ENCODE measurements around the gene NRXN2.

NRXN2 gene

GRCh38 chr11:64722141-64723065, 594 bp downstream of the NRXN2 start:
- no peak for DNase-seq (ENCODE audit: low read depth in 1 of 2, low spot score in 1 of 2)

GRCh38 chr11:64721359-64721699, 1.7 kb downstream of the NRXN2 start:
- DNase-seq (ENCODE audit: low read depth in 1 of 2, low spot score in 1 of 2), result no peak

GRCh38 chr11:64720640-64721358, 2.2 kb downstream of the NRXN2 start:
- DNase-seq (ENCODE audit: low read depth in 1 of 2, low spot score in 1 of 2), result no peak

- no peak for DNase-seq (ENCODE audit: low read depth in 1 of 2, low spot score in 1 of 2)
These were observed 2.8 kb downstream of the NRXN2 start for GRCh38 chr11:64720167-64720566.

GRCh38 chr11:64719406-64719805, 3.6 kb downstream of the NRXN2 start:
- DNase-seq (ENCODE audit: low read depth in 1 of 2, low spot score in 1 of 2), result no peak

- DNase-seq (ENCODE audit: low read depth in 1 of 2, low spot score in 1 of 2), result no peak
These were observed 4.2 kb downstream of the NRXN2 start for GRCh38 chr11:64718780-64719124.

- DNase-seq (ENCODE audit: low read depth in 1 of 2, low spot score in 1 of 2), result no peak
These were observed 4.8 kb downstream of the NRXN2 start for GRCh38 chr11:64718084-64718779.

- no peak for DNase-seq (ENCODE audit: low read depth in 1 of 2, low spot score in 1 of 2)
These were observed 5.8 kb downstream of the NRXN2 start for GRCh38 chr11:64717268-64717578.

- DNase-seq (ENCODE audit: low read depth in 1 of 2, low spot score in 1 of 2), result no peak
These were observed 6.3 kb downstream of the NRXN2 start for GRCh38 chr11:64716473-64717267.

GRCh38 chr11:64715756-64716472, 7.1 kb downstream of the NRXN2 start:
- DNase-seq (ENCODE audit: low read depth in 1 of 2, low spot score in 1 of 2), result no peak

- DNase-seq (ENCODE audit: low read depth in 1 of 2, low spot score in 1 of 2), result no peak
These were observed 7.9 kb downstream of the NRXN2 start for GRCh38 chr11:64715110-64715509.

GRCh38 chr11:64714666-64715065, 8.3 kb downstream of the NRXN2 start:
- DNase-seq (ENCODE audit: low read depth in 1 of 2, low spot score in 1 of 2), result no peak

- DNase-seq (ENCODE audit: low read depth in 1 of 2, low spot score in 1 of 2), result no peak
These were observed 9.1 kb downstream of the NRXN2 start for GRCh38 chr11:64713781-64714363.

GRCh38 chr11:64713016-64713707, 9.8 kb downstream of the NRXN2 start:
- no peak for DNase-seq (ENCODE audit: low read depth in 1 of 2, low spot score in 1 of 2)

- no peak for DNase-seq (ENCODE audit: low read depth in 1 of 2, low spot score in 1 of 2)
These were observed 10.5 kb downstream of the NRXN2 start for GRCh38 chr11:64712430-64713015.

GRCh38 chr11:64711956-64712362, 11.0 kb downstream of the NRXN2 start:
- DNase-seq (ENCODE audit: low read depth in 1 of 2, low spot score in 1 of 2), result no peak

- no peak for DNase-seq (ENCODE audit: low read depth in 1 of 2, low spot score in 1 of 2)
These were observed 11.7 kb downstream of the NRXN2 start for GRCh38 chr11:64711138-64711955.

- DNase-seq (ENCODE audit: low read depth in 1 of 2, low spot score in 1 of 2), result no peak
These were observed 12.4 kb downstream of the NRXN2 start for GRCh38 chr11:64710418-64711137.
